HL-60/S4 (cell line): ENCODE data around the gene AHCYL2.

Experiments used
- in situ Hi-C: fragments of 300-500 bp; cut with MboI; formaldehyde crosslinking; loops from 2 replicates; pipeline ENCODE4 v1.14.3; 2022; ENCODE audit warnings: low sequenced_read_pairs

The AHCYL2 gene

GRCh38 chr7:129208667-129209066, 16.2 kb upstream of the AHCYL2 start:
- in situ Hi-C loops, result loop anchor here (25.0 kb wide), 1 partner anchor 254 kb away; no protein-coding TSS in a partner anchor

GRCh38 chr7:129209067-129209926, 15.5 kb upstream of the AHCYL2 start:
- in situ Hi-C loops, result loop anchor here (25.0 kb wide), 1 partner anchor 253 kb away; no protein-coding TSS in a partner anchor

GRCh38 chr7:129210256-129210988, 14.4 kb upstream of the AHCYL2 start:
- in situ Hi-C loops, result loop anchor here (25.0 kb wide), 1 partner anchor 252 kb away; no protein-coding TSS in a partner anchor

GRCh38 chr7:129210989-129211312, 13.9 kb upstream of the AHCYL2 start:
- in situ Hi-C loops, result loop anchor here (25.0 kb wide), 1 partner anchor 251 kb away; no protein-coding TSS in a partner anchor

- in situ Hi-C loops, result loop anchor here (25.0 kb wide), 1 partner anchor 250 kb away; no protein-coding TSS in a partner anchor
These were observed 12.7 kb upstream of the AHCYL2 start for GRCh38 chr7:129212126-129212525.

GRCh38 chr7:129212596-129212995, 12.2 kb upstream of the AHCYL2 start:
- in situ Hi-C loops, result loop anchor here (25.0 kb wide), 1 partner anchor 250 kb away; no protein-coding TSS in a partner anchor

GRCh38 chr7:129213828-129214227, 11.0 kb upstream of the AHCYL2 start:
- in situ Hi-C loops, result loop anchor here (25.0 kb wide), 1 partner anchor 248 kb away; no protein-coding TSS in a partner anchor

GRCh38 chr7:129215691-129216090, 9.1 kb upstream of the AHCYL2 start:
- in situ Hi-C loops, result loop anchor here (25.0 kb wide), 1 partner anchor 247 kb away; no protein-coding TSS in a partner anchor

- in situ Hi-C loops, result loop anchor here (25.0 kb wide), 1 partner anchor 246 kb away; no protein-coding TSS in a partner anchor
These were observed 8.6 kb upstream of the AHCYL2 start for GRCh38 chr7:129216101-129216715.

GRCh38 chr7:129216821-129217416, 7.9 kb upstream of the AHCYL2 start:
- in situ Hi-C loops, result loop anchor here (25.0 kb wide), 1 partner anchor 245 kb away; no protein-coding TSS in a partner anchor

GRCh38 chr7:129218514-129219062, 6.2 kb upstream of the AHCYL2 start:
- in situ Hi-C loops, result loop anchor here (25.0 kb wide), 1 partner anchor 244 kb away; no protein-coding TSS in a partner anchor

GRCh38 chr7:129219166-129219565, 5.7 kb upstream of the AHCYL2 start:
- in situ Hi-C loops, result loop anchor here (25.0 kb wide), 1 partner anchor 243 kb away; no protein-coding TSS in a partner anchor

GRCh38 chr7:129222064-129222463, 2.8 kb upstream of the AHCYL2 start:
- in situ Hi-C loops, result loop anchor here (25.0 kb wide), 1 partner anchor 240 kb away; no protein-coding TSS in a partner anchor

GRCh38 chr7:129225206-129225930, 538 bp downstream of the AHCYL2 start:
- in situ Hi-C loops, result no loop called here

- in situ Hi-C loops, result no loop called here
These were observed 1.2 kb downstream of the AHCYL2 start for GRCh38 chr7:129225931-129226572.

GRCh38 chr7:129227646-129228578, 3.1 kb downstream of the AHCYL2 start:
- in situ Hi-C loops, result no loop called here

- in situ Hi-C loops, result no loop called here
These were observed 3.8 kb downstream of the AHCYL2 start for GRCh38 chr7:129228633-129229032.

- in situ Hi-C loops, result no loop called here
These were observed 6.8 kb downstream of the AHCYL2 start for GRCh38 chr7:129231666-129232065.
